NCI-H1105 treated with DMSO at 0.1 percent for 48 hours (cell line): ENCODE data around the gene E2F3.
A peak's percentile ranks its signal among the peaks of the same experiment; 100 is the strongest.

Experiments
- DNase-seq: peaks from one replicate; lab custom pipeline; 2025; lab: John Stamatoyannopoulos, UW

E2F3 gene

DNA sequence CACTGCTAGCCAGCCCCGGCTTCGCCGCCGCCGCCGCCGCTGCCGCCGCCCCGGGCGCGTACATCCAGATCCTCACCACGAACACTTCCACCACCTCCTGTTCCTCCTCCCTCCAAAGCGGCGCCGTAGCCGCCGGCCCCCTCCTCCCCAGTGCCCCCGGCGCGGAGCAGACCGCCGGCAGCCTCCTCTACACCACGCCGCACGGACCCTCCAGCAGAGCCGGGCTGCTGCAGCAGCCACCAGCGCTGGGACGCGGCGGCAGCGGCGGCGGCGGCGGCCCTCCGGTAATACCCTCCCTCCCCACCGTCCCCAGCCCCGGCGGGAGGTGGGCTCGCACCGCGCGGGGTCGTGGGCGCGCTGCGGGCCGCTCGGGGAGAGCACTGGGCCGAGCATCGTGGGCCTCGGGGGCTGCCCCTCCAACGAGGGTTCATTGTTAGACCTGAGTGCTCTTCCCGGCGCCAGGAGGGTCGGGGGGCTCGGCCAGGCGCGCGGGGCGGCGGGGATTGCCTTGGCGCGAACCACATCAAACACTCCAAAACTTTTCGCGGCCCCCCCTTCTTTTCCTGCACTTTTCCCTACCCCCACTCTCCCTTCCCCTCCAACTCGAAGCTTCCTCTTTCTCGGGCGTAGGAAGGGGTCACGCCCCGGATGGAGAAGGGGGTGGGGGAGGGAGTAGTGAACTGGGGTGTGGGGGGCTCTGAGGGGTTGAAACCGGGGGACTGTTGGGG lies 827 bp downstream of the E2F3 start:
- peak; percentile 41 for DNase-seq

DNA sequence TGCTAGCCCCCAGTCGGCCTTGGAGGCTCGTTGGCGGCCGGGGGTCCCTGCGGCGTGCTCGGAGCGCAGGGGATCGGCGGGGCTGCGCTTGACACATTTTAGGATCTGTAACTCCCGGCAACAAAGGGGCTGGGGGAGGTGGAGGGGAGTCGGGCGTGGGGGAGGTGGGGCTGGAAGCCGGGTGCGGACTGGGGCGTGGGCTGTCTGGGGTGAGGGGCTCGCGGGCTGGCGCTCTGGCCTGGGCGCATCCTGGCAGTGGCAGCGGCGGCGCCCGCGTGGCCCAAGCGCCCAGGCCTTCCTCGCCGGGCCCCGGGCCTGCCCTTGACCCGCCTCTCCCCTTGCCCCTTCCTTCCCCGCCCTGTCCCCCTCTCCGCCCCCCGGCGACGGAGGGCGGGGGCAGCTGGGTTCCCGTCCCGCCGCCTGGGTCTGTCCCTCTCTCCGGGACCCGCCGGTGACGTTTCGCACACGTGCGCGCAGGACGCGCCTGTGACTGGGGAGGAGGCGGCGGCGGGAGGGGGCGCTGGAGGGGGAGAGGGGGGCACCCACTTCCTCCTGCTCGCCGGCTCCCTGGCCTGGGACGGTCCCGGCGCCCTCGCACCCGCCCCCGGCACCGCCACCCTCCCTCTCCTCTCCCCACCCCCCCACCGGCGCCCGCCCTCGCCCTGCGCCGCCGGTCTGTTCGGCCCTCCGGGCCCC lies 1.5 kb downstream of the E2F3 start:
- peak; percentile 76 for DNase-seq

- peak; percentile 49 for DNase-seq
Observed at GRCh38 chr6:20403766-20404640, 2.3 kb downstream of the E2F3 start.

DNA sequence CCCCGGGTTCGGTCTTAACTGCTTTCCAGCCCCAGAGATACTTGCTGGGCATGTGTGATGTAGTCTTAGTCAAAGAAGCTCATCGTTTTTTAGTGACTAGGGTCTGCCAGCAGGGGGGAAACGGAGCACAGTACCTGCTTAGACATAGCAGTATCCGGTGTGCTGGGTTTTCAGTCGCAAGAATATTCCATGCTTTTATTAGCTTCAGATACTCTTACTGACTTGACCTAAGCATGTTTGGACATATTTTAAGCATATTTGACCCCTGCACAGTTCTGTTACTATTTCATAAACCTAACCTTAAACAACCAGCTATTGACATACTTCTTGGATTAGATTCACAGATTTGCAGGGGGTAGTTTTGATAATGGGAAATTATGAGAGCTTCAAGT lies 3.0 kb downstream of the E2F3 start:
- peak; percentile 74 for DNase-seq

DNA sequence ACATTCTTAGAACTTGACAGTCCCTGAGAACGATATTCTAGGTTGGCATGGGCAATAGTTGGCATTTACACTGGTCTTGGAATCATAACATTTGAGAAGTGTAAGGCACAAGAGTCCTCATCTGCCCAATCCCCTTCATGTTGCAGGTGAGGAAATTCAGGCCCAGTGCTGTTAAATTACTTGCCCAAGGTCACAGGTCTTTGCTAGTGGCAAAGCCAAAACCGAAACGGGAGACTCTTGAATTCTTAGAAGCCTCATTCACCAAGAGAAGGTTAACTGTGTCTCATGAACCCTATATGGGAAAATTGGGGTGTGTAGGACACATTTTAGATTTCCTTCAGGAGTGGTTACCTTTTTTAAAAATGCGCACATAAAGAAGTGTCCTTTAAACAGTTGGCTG lies 7.2 kb downstream of the E2F3 start:
- DNase-seq, result no peak

- DNase-seq, result no peak
Observed at GRCh38 chr6:20409427-20409971, 7.8 kb downstream of the E2F3 start.

GRCh38 chr6:20411544-20411943 lies 9.9 kb downstream of the E2F3 start:
- DNase-seq, result no peak

- no peak for DNase-seq
Observed at GRCh38 chr6:20411953-20412681, 10.4 kb downstream of the E2F3 start.

- peak; percentile 15 for DNase-seq
Observed at GRCh38 chr6:20412682-20413073, 11.0 kb downstream of the E2F3 start.

- no peak for DNase-seq
Observed at GRCh38 chr6:20413826-20414225, 12.1 kb downstream of the E2F3 start.

DNA sequence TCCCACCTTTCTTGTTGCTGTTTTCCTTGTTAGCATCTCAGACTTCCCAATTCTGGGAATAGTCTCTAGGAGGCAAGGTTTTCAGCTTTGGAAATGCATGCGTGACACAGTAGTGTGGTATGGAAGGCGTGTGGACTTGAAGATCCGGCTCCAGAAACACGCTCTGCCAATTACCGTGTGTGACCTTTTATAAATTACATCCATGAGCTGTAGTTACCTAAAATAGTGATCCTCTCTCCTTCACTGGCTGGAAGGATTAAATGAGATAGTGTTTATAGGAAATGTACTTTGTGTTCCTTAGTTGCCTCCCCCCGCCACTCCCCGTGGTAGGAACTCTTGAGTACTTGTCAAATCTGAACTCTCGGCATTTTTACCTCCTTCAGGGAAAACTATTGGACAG lies 13.0 kb downstream of the E2F3 start:
- no peak for DNase-seq

DNA sequence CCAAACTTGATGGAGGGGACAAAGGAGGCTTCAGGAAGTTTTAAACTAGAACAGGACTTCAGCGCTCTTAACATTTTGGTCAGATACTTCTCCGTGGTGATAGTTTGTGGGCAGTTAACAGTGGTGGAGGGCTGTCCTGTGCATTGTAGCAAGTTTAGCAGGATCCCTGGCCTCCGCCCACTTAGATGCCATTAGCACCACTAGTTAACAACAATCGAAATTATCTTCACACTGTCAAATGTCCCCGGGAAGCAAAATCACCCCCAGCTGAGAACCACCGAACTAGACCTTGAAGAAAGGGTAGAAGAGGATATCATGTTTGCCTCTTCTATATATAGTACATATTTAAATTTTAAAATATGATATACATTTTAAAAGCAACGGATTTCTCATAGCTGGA lies 13.6 kb downstream of the E2F3 start:
- no peak for DNase-seq

DNA sequence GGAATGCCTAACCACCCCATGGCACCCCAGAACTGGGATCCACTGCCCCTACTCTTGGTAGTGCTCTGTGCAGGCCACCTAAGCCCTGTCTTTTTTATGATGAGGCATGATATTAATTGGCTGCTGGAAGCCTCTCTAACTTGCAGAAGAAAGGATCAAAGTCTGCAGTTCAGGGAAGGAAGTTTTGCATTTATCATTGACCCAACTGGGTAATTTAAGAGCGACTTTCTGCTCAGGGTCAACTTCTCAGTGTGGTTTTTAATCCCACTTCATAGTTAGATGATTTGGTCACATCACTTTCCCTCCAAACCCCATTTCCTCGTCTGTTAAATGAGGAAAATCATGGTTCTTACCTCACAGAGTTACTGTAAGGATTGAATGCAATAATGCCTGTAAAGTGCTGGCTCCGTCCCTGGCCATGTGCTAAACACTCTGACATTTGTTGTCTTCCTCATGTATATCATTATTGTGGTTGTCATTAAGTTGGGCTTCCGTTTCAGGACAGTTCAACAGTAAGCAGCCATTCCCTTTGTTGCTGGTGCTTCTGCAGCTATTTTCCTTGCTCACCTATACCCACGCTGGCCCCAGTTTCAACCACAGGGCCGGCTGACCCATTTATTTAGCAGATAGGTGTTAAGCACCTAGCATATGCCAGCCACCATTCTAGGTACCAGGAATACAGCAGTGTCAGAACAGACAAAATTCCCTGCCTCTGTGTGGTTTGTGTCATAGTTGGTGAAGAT lies 14.2 kb downstream of the E2F3 start:
- DNase-seq, result no peak

GRCh38 chr6:20416567-20417345 lies 15.1 kb downstream of the E2F3 start:
- DNase-seq, result no peak

- no peak for DNase-seq
Observed at GRCh38 chr6:20417819-20418218, 16.1 kb downstream of the E2F3 start.

- no peak for DNase-seq
Observed at GRCh38 chr6:20426177-20427082, 24.8 kb downstream of the E2F3 start.

- DNase-seq, result no peak
Observed at GRCh38 chr6:20427856-20428255, 26.2 kb downstream of the E2F3 start.

- DNase-seq, result no peak
Observed at GRCh38 chr6:20432692-20433091, 31.0 kb downstream of the E2F3 start.

GRCh38 chr6:20433321-20433720 lies 31.6 kb downstream of the E2F3 start:
- DNase-seq, result no peak
